ENCODE data around the gene SCAPER.

The SCAPER gene

GRCh38 chr15:76553564-76553963 lies 351.6 kb downstream of the SCAPER start:
- no peaks in the 10 kb centered on the region for H3K27me3 ChIP-seq (ENCODE audit: insufficient read depth, poor library complexity, severe bottlenecking)
- DNase-seq (ENCODE audit: low read depth in 1 of 2, low spot score in 1 of 2), result no peak
- H3K4me3 ChIP-seq (replicated peaks; ENCODE audit: insufficient read depth, low read length), result no peak overlapping the region
- H3K27ac ChIP-seq (replicated peaks), result no peak overlapping the region
- no peak for TF ChIP-seq SPI1 (IDR thresholded peaks at IDR 0.05; ENCODE audit: borderline replicate concordance, low read depth)
- TF ChIP-seq GABPA (IDR thresholded peaks at IDR 0.05; ENCODE audit: low read depth), result no peak
- no peak for TF ChIP-seq POLR2AphosphoS5 (IDR thresholded peaks at IDR 0.05; ENCODE audit: low read depth)
- TF ChIP-seq, protein P1, sequence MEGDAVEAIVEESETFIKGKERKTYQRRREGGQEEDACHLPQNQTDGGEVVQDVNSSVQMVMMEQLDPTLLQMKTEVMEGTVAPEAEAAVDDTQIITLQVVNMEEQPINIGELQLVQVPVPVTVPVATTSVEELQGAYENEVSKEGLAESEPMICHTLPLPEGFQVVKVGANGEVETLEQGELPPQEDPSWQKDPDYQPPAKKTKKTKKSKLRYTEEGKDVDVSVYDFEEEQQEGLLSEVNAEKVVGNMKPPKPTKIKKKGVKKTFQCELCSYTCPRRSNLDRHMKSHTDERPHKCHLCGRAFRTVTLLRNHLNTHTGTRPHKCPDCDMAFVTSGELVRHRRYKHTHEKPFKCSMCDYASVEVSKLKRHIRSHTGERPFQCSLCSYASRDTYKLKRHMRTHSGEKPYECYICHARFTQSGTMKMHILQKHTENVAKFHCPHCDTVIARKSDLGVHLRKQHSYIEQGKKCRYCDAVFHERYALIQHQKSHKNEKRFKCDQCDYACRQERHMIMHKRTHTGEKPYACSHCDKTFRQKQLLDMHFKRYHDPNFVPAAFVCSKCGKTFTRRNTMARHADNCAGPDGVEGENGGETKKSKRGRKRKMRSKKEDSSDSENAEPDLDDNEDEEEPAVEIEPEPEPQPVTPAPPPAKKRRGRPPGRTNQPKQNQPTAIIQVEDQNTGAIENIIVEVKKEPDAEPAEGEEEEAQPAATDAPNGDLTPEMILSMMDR (IDR thresholded peaks at IDR 0.05; ENCODE audit: insufficient read depth, low read length), result no peak
- TF ChIP-seq, protein P2, sequence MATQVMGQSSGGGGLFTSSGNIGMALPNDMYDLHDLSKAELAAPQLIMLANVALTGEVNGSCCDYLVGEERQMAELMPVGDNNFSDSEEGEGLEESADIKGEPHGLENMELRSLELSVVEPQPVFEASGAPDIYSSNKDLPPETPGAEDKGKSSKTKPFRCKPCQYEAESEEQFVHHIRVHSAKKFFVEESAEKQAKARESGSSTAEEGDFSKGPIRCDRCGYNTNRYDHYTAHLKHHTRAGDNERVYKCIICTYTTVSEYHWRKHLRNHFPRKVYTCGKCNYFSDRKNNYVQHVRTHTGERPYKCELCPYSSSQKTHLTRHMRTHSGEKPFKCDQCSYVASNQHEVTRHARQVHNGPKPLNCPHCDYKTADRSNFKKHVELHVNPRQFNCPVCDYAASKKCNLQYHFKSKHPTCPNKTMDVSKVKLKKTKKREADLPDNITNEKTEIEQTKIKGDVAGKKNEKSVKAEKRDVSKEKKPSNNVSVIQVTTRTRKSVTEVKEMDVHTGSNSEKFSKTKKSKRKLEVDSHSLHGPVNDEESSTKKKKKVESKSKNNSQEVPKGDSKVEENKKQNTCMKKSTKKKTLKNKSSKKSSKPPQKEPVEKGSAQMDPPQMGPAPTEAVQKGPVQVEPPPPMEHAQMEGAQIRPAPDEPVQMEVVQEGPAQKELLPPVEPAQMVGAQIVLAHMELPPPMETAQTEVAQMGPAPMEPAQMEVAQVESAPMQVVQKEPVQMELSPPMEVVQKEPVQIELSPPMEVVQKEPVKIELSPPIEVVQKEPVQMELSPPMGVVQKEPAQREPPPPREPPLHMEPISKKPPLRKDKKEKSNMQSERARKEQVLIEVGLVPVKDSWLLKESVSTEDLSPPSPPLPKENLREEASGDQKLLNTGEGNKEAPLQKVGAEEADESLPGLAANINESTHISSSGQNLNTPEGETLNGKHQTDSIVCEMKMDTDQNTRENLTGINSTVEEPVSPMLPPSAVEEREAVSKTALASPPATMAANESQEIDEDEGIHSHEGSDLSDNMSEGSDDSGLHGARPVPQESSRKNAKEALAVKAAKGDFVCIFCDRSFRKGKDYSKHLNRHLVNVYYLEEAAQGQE (IDR thresholded peaks at IDR 0.05; ENCODE audit: insufficient replicate concordance, low read depth), result no peak

GRCh38 chr15:76553102-76553501 lies 352.0 kb downstream of the SCAPER start:
- no peak overlapping the region for H3K27ac ChIP-seq (replicated peaks)
- no peak for DNase-seq (ENCODE audit: low read depth in 1 of 2, low spot score in 1 of 2)
- no peaks in the 10 kb centered on the region for H3K27me3 ChIP-seq (ENCODE audit: insufficient read depth, poor library complexity, severe bottlenecking)
- TF ChIP-seq, protein P2 (IDR thresholded peaks at IDR 0.05; ENCODE audit: insufficient replicate concordance, low read depth), result no peak
- TF ChIP-seq GABPA (IDR thresholded peaks at IDR 0.05; ENCODE audit: low read depth), result no peak
- TF ChIP-seq, protein P1 (IDR thresholded peaks at IDR 0.05; ENCODE audit: insufficient read depth, low read length), result no peak
- TF ChIP-seq POLR2AphosphoS5 (IDR thresholded peaks at IDR 0.05; ENCODE audit: low read depth), result no peak
- TF ChIP-seq SPI1 (IDR thresholded peaks at IDR 0.05; ENCODE audit: borderline replicate concordance, low read depth), result no peak
- H3K4me3 ChIP-seq (replicated peaks; ENCODE audit: insufficient read depth, low read length), result no peak overlapping the region

DNA sequence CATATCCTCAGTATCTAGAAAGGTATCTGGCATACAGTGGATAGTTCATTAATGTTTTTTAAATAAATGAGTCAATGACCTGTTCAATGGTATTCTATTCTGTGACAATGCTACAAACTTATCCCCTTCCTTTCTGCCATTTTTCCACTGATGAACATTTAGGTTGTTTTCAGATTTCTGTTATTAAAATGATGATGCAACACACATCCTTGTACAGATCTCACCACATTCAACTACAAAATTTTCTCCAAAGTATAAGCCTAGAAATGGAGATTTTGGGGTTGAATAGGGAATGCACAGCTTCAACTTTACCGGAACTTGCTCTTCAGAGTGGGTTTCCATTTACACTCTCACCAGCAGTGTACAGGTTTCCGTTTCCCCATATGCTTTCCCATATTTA lies 358.3 kb downstream of the SCAPER start:
- no peak for TF ChIP-seq POLR2AphosphoS5 (IDR thresholded peaks at IDR 0.05; ENCODE audit: low read depth)
- TF ChIP-seq, protein P2 (IDR thresholded peaks at IDR 0.05; ENCODE audit: insufficient replicate concordance, low read depth), result no peak
- TF ChIP-seq SPI1 (IDR thresholded peaks at IDR 0.05; ENCODE audit: borderline replicate concordance, low read depth), result no peak
- TF ChIP-seq GABPA (IDR thresholded peaks at IDR 0.05; ENCODE audit: low read depth), result no peak
- TF ChIP-seq, protein P1 (IDR thresholded peaks at IDR 0.05; ENCODE audit: insufficient read depth, low read length), result no peak
- no peak for DNase-seq (ENCODE audit: low read depth in 1 of 2, low spot score in 1 of 2)
- Histone ChIP-seq H3K27me3 (ENCODE audit: insufficient read depth, poor library complexity, severe bottlenecking) (no peaks in the 10 kb centered on the region), H3K27ac (replicated peaks) (no peak overlapping the region), H3K4me3 (replicated peaks; ENCODE audit: insufficient read depth, low read length) (no peak overlapping the region)

Measured in HL-60 (cell line).